ENCODE results near the gene TNFSF4.

TNFSF4 gene

GRCh38 chr1:173206816-173207568 is at the start of gene TNFSF4:
TSS of gene TNFSF4 (minus strand) at chr1:173207331. CDS start at chr1:173207176, 155 bp downstream.
- H3K4me3 ChIP-seq (ENCODE audit: low read depth, low read length): peak within 1 kb of the TSS; percentile 73
- TF ChIP-seq, protein P1, sequence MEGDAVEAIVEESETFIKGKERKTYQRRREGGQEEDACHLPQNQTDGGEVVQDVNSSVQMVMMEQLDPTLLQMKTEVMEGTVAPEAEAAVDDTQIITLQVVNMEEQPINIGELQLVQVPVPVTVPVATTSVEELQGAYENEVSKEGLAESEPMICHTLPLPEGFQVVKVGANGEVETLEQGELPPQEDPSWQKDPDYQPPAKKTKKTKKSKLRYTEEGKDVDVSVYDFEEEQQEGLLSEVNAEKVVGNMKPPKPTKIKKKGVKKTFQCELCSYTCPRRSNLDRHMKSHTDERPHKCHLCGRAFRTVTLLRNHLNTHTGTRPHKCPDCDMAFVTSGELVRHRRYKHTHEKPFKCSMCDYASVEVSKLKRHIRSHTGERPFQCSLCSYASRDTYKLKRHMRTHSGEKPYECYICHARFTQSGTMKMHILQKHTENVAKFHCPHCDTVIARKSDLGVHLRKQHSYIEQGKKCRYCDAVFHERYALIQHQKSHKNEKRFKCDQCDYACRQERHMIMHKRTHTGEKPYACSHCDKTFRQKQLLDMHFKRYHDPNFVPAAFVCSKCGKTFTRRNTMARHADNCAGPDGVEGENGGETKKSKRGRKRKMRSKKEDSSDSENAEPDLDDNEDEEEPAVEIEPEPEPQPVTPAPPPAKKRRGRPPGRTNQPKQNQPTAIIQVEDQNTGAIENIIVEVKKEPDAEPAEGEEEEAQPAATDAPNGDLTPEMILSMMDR (IDR thresholded peaks at IDR 0.05; ENCODE audit: low read depth, low read length): no peak

GRCh38 chr1:173255214-173255813 is 48.2 kb upstream of the TNFSF4 start:
- TF ChIP-seq, protein P1 (IDR thresholded peaks at IDR 0.05; ENCODE audit: low read depth, low read length): peak; percentile 71
- H3K4me3 ChIP-seq (ENCODE audit: low read depth, low read length): no peak overlapping the region

DNA sequence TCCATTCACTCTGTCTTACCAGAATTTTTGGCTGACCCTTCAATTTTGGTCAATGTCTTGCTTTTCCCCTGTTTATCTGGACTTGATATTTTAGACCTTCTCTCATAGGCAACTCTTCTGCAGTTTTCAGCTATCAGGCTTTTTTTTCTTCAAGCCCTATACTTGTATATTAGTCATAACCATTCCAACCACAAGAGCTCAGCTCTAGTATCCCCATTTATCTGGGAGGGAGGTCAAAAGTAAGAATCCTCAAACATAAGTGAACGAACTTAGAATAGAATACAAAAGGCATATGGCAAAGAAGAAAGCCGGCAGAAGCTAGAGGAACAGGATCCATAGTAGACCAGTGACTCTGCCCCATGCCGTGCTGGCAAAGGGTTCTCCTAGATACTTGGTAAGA is 45.9 kb upstream of the TNFSF4 start:
- H3K4me3 ChIP-seq (ENCODE audit: low read depth, low read length): no peak overlapping the region
- TF ChIP-seq, protein P1 (IDR thresholded peaks at IDR 0.05; ENCODE audit: low read depth, low read length): no peak

DNA sequence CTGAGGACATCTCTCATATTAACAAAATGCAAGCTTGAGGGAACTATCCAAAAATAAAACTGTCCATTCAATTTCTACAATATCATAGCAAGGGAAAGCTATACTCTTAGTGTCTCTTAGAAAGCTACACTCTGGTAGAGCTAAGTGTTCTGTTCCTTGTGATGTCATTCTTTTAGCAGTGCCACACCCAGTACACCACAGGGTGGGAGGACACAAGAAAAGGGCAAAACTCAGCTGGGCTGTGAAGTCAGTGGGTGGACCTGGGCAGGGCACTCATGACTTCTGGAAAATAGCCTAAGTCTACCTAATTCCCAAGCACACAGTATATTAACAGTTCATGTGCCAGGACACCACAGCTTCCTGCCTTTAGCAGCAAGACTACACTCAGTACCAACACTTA is 42.2 kb upstream of the TNFSF4 start:
- H3K4me3 ChIP-seq (ENCODE audit: low read depth, low read length): no peak overlapping the region
- TF ChIP-seq, protein P1 (IDR thresholded peaks at IDR 0.05; ENCODE audit: low read depth, low read length): no peak

GRCh38 chr1:173248247-173248940 is 41.3 kb upstream of the TNFSF4 start:
- H3K4me3 ChIP-seq (ENCODE audit: low read depth, low read length): no peak overlapping the region
- TF ChIP-seq, protein P1 (IDR thresholded peaks at IDR 0.05; ENCODE audit: low read depth, low read length): no peak

GRCh38 chr1:173245892-173246291 is 38.8 kb upstream of the TNFSF4 start:
- TF ChIP-seq, protein P1 (IDR thresholded peaks at IDR 0.05; ENCODE audit: low read depth, low read length): no peak
- H3K4me3 ChIP-seq (ENCODE audit: low read depth, low read length): no peak overlapping the region

- TF ChIP-seq, protein P1 (IDR thresholded peaks at IDR 0.05; ENCODE audit: low read depth, low read length): no peak
- no peak overlapping the region for H3K4me3 ChIP-seq (ENCODE audit: low read depth, low read length)
Observed at GRCh38 chr1:173243300-173243699, 36.2 kb upstream of the TNFSF4 start.
